CD14-positive monocyte (primary cell): ENCODE results near the gene ANKRD49. TPM values are rescaled to one million over a fixed set of nuclear protein-coding genes. Genes with fewer than 3 reads are reported as not detected.

ENCODE experiments used
- DNase-seq, 3 donors: peaks; one replicate each; pipeline ENCODE4 v3.0.0-alpha.2; 2011 to 2022
- H2AFZ ChIP-seq: 2 replicates; pipeline ENCODE4 v1.6.0; 2012; ENCODE audit warnings: mild to moderate bottlenecking, low read depth, low read length, inconsistent platforms; ENCODE audit not compliant: insufficient read depth, poor library complexity, severe bottlenecking
- H3K27ac ChIP-seq, 2 donors: 1 replicate in 1 of 2; 2 replicates in 1 of 2; pipeline ENCODE4 v1.5.1; 2012 to 2013; ENCODE audit warnings: low read length in 2 of 2, control low read depth in 1 of 2, inconsistent platforms in 1 of 2, low read depth in 1 of 2, mild to moderate bottlenecking in 1 of 2
- H3K27me3 ChIP-seq, 2 donors: one replicate each; pipeline versions ENCODE4 v1.6.0 to v1.6.1; 2011 to 2013; ENCODE audit warnings: low read length in 2 of 2; ENCODE audit not compliant: control insufficient read depth in 2 of 2, insufficient read depth in 2 of 2
- H3K36me3 ChIP-seq, 2 donors: replicated peaks in 1 of 2; 1 replicate in 1 of 2; 2 replicates in 1 of 2; pipeline versions ENCODE4 v1.5.1 to v1.6.1; 2012 to 2013; ENCODE audit warnings: low read length in 2 of 2, control low read depth in 1 of 2, inconsistent platforms in 1 of 2, mild to moderate bottlenecking in 1 of 2; ENCODE audit not compliant: insufficient read depth in 2 of 2, control insufficient read depth in 1 of 2
- H3K4me1 ChIP-seq, 2 donors: 1 replicate in 1 of 2; 2 replicates in 1 of 2; pipeline versions ENCODE4 v1.5.1 to v1.6.1; 2012 to 2013; ENCODE audit warnings: low read length in 2 of 2, control low read depth in 1 of 2, inconsistent platforms in 1 of 2, mild to moderate bottlenecking in 1 of 2, moderate library complexity in 1 of 2; ENCODE audit not compliant: insufficient read depth in 2 of 2, control insufficient read depth in 1 of 2
- H3K4me2 ChIP-seq: replicated peaks from 2 replicates; pipeline ENCODE3; 2012; ENCODE audit warnings: low read length, moderate library complexity, mild to moderate bottlenecking; ENCODE audit not compliant: poor library complexity, severe bottlenecking; ENCODE audit errors: extremely low read depth
- H3K4me3 ChIP-seq, 3 experiments: fragments of 200-600 bp in 1 of 3; sonication (generic) in 1 of 3; replicated peaks in 1 of 3; 1 replicate in 2 of 3; 2 replicates in 1 of 3; pipeline ENCODE4 v1.5.1; 2011 to 2013; ENCODE audit warnings: low read length in 3 of 3, mild to moderate bottlenecking in 3 of 3, control low read depth in 2 of 3, low read depth in 2 of 3, inconsistent platforms in 1 of 3, moderate library complexity in 1 of 3
- H3K79me2 ChIP-seq: 2 replicates; pipeline ENCODE4 v1.6.0; 2012; ENCODE audit warnings: mild to moderate bottlenecking, control low read depth, inconsistent platforms, low read length, moderate library complexity; ENCODE audit not compliant: insufficient read depth
- H3K9ac ChIP-seq: 2 replicates; pipeline ENCODE4 v1.6.0; 2017; ENCODE audit warnings: low read length, mild to moderate bottlenecking; ENCODE audit not compliant: insufficient read depth, poor library complexity, severe bottlenecking
- H3K9me3 ChIP-seq, 2 donors: replicated peaks in 1 of 2; 1 replicate in 1 of 2; 2 replicates in 1 of 2; pipeline versions ENCODE4 v1.5.1 to v1.6.1; 2012 to 2013; ENCODE audit warnings: low read length in 2 of 2, control low read depth in 1 of 2; ENCODE audit not compliant: control insufficient read depth in 1 of 2, insufficient read depth in 1 of 2
- H4K20me1 ChIP-seq: 2 replicates; pipeline ENCODE4 v1.6.0; 2012; ENCODE audit warnings: mild to moderate bottlenecking, low read length, control low read depth, moderate library complexity; ENCODE audit not compliant: insufficient read depth
- H3K27ac Mint-ChIP-seq, 7 donors: one replicate each; pipeline ENCODE4 v1.8.0; 2020; ENCODE audit warnings: mild to moderate bottlenecking in 7 of 7, mixed read lengths in 7 of 7, moderate library complexity in 6 of 7, inconsistent platforms in 2 of 7
- H3K27me3 Mint-ChIP-seq, 3 donors: one replicate each; pipeline ENCODE4 v1.8.0; 2021 to 2022; ENCODE audit warnings: low read depth in 3 of 3, mild to moderate bottlenecking in 3 of 3, mixed read lengths in 3 of 3, moderate library complexity in 3 of 3, inconsistent platforms in 1 of 3
- H3K36me3 Mint-ChIP-seq, 2 donors: one replicate each; pipeline ENCODE4 v1.8.0; 2020; ENCODE audit warnings: mixed read lengths in 2 of 2, inconsistent platforms in 1 of 2, mild to moderate bottlenecking in 1 of 2
- H3K4me1 Mint-ChIP-seq: one replicate; pipeline ENCODE4 v1.8.0; 2020; ENCODE audit warnings: mild to moderate bottlenecking, mixed read lengths
- H3K4me3 Mint-ChIP-seq, 2 donors: one replicate each; pipeline ENCODE4 v1.8.0; 2020; ENCODE audit warnings: mild to moderate bottlenecking in 2 of 2, mixed read lengths in 2 of 2, moderate library complexity in 1 of 2
- H3K9me3 Mint-ChIP-seq, 7 donors: one replicate each; pipeline ENCODE4 v1.8.0; 2020 to 2022; ENCODE audit warnings: mixed read lengths in 7 of 7, mild to moderate bottlenecking in 6 of 7, moderate library complexity in 6 of 7, inconsistent platforms in 2 of 7
- CTCF ChIP-seq: fragments of 200-600 bp; IDR thresholded peaks from one replicate; pipeline ENCODE4 v1.8.0; 2022; ENCODE audit warnings: antibody characterized with exemption, mild to moderate bottlenecking
- WGBS: methylation state at CpG from one replicate; pipeline ENCODE4 v1.1.5; 2013; ENCODE audit warnings: missing lambda C conversion rate; ENCODE audit not compliant: insufficient coverage; 5-methylcytosine and 5-hydroxymethylcytosine counted together
- intact Hi-C, 2 donors: fragments of 100-400 bp; cut with micrococcal nuclease; formaldehyde crosslinking; loops; one replicate each; pipeline versions ENCODE4 v1.15.0 to v1.15.1; 2023
- polyA plus RNA-seq, 3 donors: library from polyadenylated mRNA; depleted of rRNA in 1 of 3; unstranded in 2 of 3; stranded (reverse) in 1 of 3; fragments of 300-500 nt in 2 of 3; fragments of >200 nt in 1 of 3; fragmentation: Illumina TruSeq in 2 of 3; gene quantifications; 1 replicate in 2 of 3; 2 replicates in 1 of 3; pipeline ENCODE4 v1.2.3, GENCODE V29; 2012 to 2021

The ANKRD49 gene
- polyA plus RNA-seq, 3 donors: 12.0 to 13.1 (median 12.8) TPM

DNA sequence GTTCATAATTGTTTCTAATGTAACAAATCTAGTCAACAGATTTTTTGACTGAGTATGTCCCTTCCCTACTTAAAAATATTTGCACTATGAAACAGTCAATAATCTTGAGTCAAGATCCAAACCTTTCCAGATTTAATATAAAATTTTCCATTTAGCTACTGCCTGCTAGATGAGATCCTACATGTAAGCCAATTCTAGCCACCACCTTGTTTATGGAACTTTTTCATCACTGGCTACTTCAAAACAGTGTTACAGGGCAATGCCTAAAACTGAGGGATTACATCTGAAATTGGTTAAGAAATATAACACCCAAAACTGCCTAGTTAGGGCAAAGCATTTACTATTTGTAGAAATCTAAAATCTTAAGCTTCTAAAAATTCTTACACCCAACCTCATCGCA lies 39.4 kb downstream of the ANKRD49 start:
- Histone ChIP-seq H4K20me1 (no peaks in the 10 kb centered on the region), H3K9me3 (no peaks in the 10 kb centered on the region), H3K4me1 (peaks cover 33 to 38% of the 10 kb centered on the region in 2 donors), H3K27me3 (no peaks in the 10 kb centered on the region), H2AFZ (no peak overlapping the region), H3K4me3 (no peak overlapping the region), H3K36me3 (no peaks in the 10 kb centered on the region), H3K4me2 (no peak overlapping the region), H3K79me2 (peaks cover 24% of the 10 kb centered on the region), H3K27ac (peak overlapping the region in 1 of 2 donors; percentile 60), H3K9ac (no peak overlapping the region)
- no peaks in the 10 kb centered on the region for H3K9me3 Mint-ChIP-seq
- H3K4me3 Mint-ChIP-seq: no peak overlapping the region
- WGBS: no CpG with 5 or more reads among the region's 1 CpG
- no peak for DNase-seq
- peak overlapping the region in 2 of 7 donors; percentile 30 to 39 for H3K27ac Mint-ChIP-seq
- H3K4me1 Mint-ChIP-seq: peaks cover 44% of the 10 kb centered on the region
- TF ChIP-seq CTCF: no peak
- no peaks in the 10 kb centered on the region for H3K27me3 Mint-ChIP-seq
- H3K36me3 Mint-ChIP-seq: no peaks in the 10 kb centered on the region
- intact Hi-C loops: no loop called here

DNA sequence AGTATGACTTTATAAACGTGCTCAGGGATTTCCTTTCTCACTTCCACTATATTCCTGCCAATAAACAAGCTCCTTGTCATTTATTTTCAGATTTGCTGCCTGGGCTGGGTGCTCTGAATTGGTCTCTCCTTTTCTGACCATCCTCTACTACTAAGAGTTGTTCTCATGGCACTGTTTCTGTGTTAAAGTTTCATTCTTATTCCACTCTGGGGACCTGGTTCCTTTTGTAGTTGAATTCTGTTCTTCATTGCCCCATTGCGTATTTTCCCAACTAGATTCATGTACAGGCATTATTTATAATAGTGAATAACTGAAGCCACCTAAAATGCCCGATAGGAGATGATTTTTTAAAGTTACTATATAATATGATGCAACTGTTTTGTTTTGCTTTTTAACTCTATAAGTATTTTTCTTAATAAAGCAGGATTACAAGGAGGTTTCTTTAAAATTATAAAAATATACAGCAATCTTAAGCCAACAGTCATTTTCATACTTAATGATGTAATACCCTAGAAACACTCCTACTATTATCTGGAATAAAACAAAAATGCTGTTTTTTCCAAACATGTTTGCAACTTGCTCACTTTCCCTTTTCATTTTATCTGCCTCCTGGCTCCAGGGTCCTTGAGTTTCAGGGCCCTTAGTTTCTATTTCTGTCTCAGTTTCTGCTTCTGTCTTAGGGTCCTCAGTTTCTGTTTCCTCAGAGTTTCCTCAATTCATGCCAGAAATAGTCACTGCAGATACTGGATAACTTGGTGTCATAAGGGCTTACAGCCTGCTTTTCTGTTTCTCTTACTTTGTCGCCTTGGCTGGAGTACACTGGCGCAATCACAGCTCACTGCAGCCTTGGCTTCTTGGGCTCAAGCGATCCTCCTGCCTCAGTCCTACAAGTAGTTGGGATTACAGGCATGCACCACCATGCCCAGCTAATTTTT lies 40.2 kb downstream of the ANKRD49 start:
- peaks cover 33 to 38% of the 10 kb centered on the region in 2 donors for H3K4me1 ChIP-seq
- no peak for TF ChIP-seq CTCF
- peaks cover 27% of the 10 kb centered on the region for H3K79me2 ChIP-seq
- peak overlapping the region in 1 of 3 experiments; percentile 43 for H3K4me3 ChIP-seq
- Mint-ChIP-seq H3K4me3 (peak overlapping the region; percentile 49 to 65), H3K27me3 (no peaks in the 10 kb centered on the region), H3K27ac (peak overlapping the region; percentile 75 to 91 (median 83)), H3K36me3 (no peaks in the 10 kb centered on the region), H3K4me1 (peaks cover 44% of the 10 kb centered on the region), H3K9me3 (no peaks in the 10 kb centered on the region)
- no peaks in the 10 kb centered on the region for H3K27me3 ChIP-seq
- peak overlapping the region; percentile 60 for H3K4me2 ChIP-seq
- no peaks in the 10 kb centered on the region for H3K9me3 ChIP-seq
- H3K9ac ChIP-seq: no peak overlapping the region
- no peaks in the 10 kb centered on the region for H3K36me3 ChIP-seq
- H2AFZ ChIP-seq: peak overlapping the region; percentile 18
- DNase-seq: peak; percentile 35 to 64 (median 46)
- WGBS: 2% methylated on average over 3 of the region's 6 CpGs
- intact Hi-C loops: no loop called here
- H4K20me1 ChIP-seq: no peaks in the 10 kb centered on the region
- H3K27ac ChIP-seq: peak overlapping the region; percentile 58 to 60
